KMS-11 (cell line): Measurements from ENCODE around the gene EEF1G.

Experiments used
- H2AFZ ChIP-seq: fragments of 200-600 bp; sonication (generic); 2 replicates; pipeline ENCODE4 v1.6.1; 2016; ENCODE audit warnings: antibody characterized with exemption, mixed run types, low read depth
- H3K27ac ChIP-seq: fragments of 200-600 bp; sonication (generic); 2 replicates; pipeline ENCODE4 v1.6.1; 2016; ENCODE audit warnings: mild to moderate bottlenecking, mixed run types
- H3K27me3 ChIP-seq: fragments of 200-600 bp; sonication (generic); 2 replicates; pipeline ENCODE4 v1.6.1; 2017; ENCODE audit warnings: mild to moderate bottlenecking, low read depth, mixed run types, moderate library complexity; ENCODE audit not compliant: insufficient read depth
- H3K36me3 ChIP-seq: fragments of 200-600 bp; sonication (generic); 2 replicates; pipeline ENCODE4 v1.6.1; 2017; ENCODE audit warnings: mild to moderate bottlenecking, mixed run types; ENCODE audit not compliant: insufficient read depth
- H3K4me1 ChIP-seq: fragments of 200-600 bp; sonication (generic); 2 replicates; pipeline ENCODE4 v1.6.1; 2016; ENCODE audit warnings: mild to moderate bottlenecking, low read depth, mixed run types; ENCODE audit not compliant: poor library complexity, severe bottlenecking
- H3K4me2 ChIP-seq: fragments of 200-600 bp; sonication (generic); 2 replicates; pipeline ENCODE4 v1.7.0; 2016; ENCODE audit warnings: mild to moderate bottlenecking, mixed run types
- H3K4me3 ChIP-seq: fragments of 200-600 bp; sonication (generic); IDR thresholded peaks from 2 replicates; pipeline ENCODE4 v1.6.1; 2017; ENCODE audit warnings: low read depth, low read length, mixed read lengths; ENCODE audit not compliant: insufficient read depth
- H3K79me2 ChIP-seq: fragments of 200-600 bp; sonication (generic); 2 replicates; pipeline ENCODE4 v1.6.1; 2016; ENCODE audit warnings: low read depth, mixed run types; ENCODE audit not compliant: insufficient read depth
- H3K9ac ChIP-seq: fragments of 200-600 bp; sonication (generic); 2 replicates; pipeline ENCODE4 v1.6.1; 2016; ENCODE audit warnings: mild to moderate bottlenecking, mixed run types
- H4K20me1 ChIP-seq: fragments of 200-600 bp; sonication (generic); 2 replicates; pipeline ENCODE4 v1.6.1; 2016; ENCODE audit warnings: mild to moderate bottlenecking, mixed run types; ENCODE audit not compliant: insufficient read depth
- TF ChIP-seq, protein P1 (sequence below): fragments of 200-600 bp; sonication (generic); conservative IDR thresholded peaks from 2 replicates; pipeline ENCODE4 v1.6.1; 2017; ENCODE audit warnings: low read depth, mild to moderate bottlenecking, antibody characterized with exemption, low read length, moderate library complexity, mixed read lengths

EEF1G gene

DNA sequence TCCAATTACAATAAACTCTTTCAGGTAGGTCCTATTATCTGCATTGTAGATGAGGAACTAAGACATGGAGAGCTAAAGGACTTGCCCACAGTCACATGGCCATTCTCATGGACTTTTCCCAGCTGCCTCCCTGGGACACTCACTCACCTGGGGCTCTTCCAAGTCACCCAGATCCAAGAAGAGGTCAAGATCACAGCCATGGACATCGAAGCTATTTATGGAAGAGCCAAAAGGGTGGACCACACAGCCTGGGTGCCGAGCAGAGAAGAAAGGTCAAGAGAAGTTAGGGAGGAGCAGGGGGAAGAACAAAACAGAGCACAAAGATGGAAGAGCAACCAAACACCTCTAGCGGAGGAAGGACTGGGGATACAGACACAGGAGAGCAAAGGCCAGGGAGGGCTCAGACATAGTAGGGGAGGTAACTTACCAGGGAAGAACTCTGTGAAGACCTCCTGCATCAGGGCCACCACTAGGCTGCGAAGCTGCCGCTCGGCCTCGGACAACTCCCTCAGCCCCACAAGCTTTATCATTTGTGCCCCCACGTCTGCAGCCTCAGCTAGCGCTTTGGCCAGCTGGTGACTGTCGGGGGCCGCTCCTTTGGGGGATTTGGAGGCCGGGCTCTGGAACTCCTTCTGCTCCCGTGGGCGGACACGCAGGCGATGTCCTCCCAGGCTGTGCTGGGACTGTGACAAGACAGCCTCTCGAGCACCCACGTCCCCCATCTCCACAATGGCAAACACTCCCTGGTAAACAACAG lies 7.4 kb upstream of the EEF1G start:
- H4K20me1 ChIP-seq: no peaks in the 10 kb centered on the region
- H3K4me3 ChIP-seq: no peak overlapping the region
- no peak overlapping the region for H3K9ac ChIP-seq
- no peak overlapping the region for H3K27ac ChIP-seq
- no peaks in the 10 kb centered on the region for H3K36me3 ChIP-seq
- H3K4me2 ChIP-seq: no peak overlapping the region
- no peaks in the 10 kb centered on the region for H3K4me1 ChIP-seq
- H2AFZ ChIP-seq: no peak overlapping the region
- H3K27me3 ChIP-seq: no peaks in the 10 kb centered on the region
- H3K79me2 ChIP-seq: no peaks in the 10 kb centered on the region
- TF ChIP-seq, protein P1, sequence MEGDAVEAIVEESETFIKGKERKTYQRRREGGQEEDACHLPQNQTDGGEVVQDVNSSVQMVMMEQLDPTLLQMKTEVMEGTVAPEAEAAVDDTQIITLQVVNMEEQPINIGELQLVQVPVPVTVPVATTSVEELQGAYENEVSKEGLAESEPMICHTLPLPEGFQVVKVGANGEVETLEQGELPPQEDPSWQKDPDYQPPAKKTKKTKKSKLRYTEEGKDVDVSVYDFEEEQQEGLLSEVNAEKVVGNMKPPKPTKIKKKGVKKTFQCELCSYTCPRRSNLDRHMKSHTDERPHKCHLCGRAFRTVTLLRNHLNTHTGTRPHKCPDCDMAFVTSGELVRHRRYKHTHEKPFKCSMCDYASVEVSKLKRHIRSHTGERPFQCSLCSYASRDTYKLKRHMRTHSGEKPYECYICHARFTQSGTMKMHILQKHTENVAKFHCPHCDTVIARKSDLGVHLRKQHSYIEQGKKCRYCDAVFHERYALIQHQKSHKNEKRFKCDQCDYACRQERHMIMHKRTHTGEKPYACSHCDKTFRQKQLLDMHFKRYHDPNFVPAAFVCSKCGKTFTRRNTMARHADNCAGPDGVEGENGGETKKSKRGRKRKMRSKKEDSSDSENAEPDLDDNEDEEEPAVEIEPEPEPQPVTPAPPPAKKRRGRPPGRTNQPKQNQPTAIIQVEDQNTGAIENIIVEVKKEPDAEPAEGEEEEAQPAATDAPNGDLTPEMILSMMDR: no peak

DNA sequence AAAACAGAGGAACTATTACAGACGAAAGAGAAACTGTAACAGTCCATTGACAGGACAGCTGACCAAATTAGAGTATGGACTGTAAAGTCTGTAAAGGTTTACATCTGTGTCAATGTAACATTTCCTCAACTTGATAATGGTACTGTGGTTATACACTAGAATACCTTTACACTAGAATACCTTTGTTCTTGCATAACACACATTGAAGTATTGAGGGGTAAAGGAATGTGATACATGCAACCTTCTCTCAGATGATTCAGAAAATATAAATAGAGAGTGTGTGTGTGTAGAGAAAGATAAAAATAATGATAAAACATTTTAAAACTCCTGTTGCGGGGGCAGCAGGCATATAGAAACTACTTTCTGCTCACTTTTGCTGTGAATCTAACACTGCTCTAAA lies 5.6 kb upstream of the EEF1G start:
- peaks cover 6% of the 10 kb centered on the region for H3K4me1 ChIP-seq
- H3K4me2 ChIP-seq: no peak overlapping the region
- no peak overlapping the region for H3K27ac ChIP-seq
- no peak overlapping the region for H2AFZ ChIP-seq
- no peaks in the 10 kb centered on the region for H3K79me2 ChIP-seq
- 0 out of 2 replicates have a peak, but pooled peaks cover 4% of the 10 kb centered on the region for H3K36me3 ChIP-seq
- H3K27me3 ChIP-seq: no peaks in the 10 kb centered on the region
- no peak overlapping the region for H3K4me3 ChIP-seq
- H3K9ac ChIP-seq: no peak overlapping the region
- H4K20me1 ChIP-seq: no peaks in the 10 kb centered on the region
- TF ChIP-seq, protein P1: no peak

DNA sequence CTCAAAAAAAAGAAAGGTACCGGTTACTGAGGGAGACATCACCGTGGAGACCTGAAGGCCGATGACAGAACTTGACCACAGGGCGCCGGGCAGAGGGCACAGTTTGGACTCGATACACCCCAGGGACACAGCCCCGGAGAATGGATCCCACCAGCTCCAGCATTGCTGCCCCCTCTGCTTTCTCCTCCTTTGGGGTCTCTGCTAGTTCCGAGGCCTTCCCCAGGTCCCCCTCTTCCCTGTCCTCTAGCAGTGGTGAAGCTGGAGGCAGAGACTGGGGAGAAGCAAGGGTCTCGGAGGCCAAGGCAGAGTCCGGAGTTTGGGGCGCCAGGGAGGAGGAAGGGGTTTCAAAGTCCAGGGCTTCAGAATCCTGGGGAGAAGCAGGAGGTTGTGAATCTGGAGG lies 4.8 kb upstream of the EEF1G start:
- H2AFZ ChIP-seq: no peak overlapping the region
- H3K27me3 ChIP-seq: no peaks in the 10 kb centered on the region
- H3K27ac ChIP-seq: no peak overlapping the region
- H3K9ac ChIP-seq: no peak overlapping the region
- 0 out of 2 replicates have a peak, but pooled peaks cover 4% of the 10 kb centered on the region for H3K36me3 ChIP-seq
- no peak overlapping the region for H3K4me3 ChIP-seq
- peaks cover 1% of the 10 kb centered on the region; the same call in 1 of the 2 replicates for H3K79me2 ChIP-seq
- H4K20me1 ChIP-seq: no peaks in the 10 kb centered on the region
- no peak overlapping the region for H3K4me2 ChIP-seq
- TF ChIP-seq, protein P1: no peak
- H3K4me1 ChIP-seq: peaks cover 7% of the 10 kb centered on the region

DNA sequence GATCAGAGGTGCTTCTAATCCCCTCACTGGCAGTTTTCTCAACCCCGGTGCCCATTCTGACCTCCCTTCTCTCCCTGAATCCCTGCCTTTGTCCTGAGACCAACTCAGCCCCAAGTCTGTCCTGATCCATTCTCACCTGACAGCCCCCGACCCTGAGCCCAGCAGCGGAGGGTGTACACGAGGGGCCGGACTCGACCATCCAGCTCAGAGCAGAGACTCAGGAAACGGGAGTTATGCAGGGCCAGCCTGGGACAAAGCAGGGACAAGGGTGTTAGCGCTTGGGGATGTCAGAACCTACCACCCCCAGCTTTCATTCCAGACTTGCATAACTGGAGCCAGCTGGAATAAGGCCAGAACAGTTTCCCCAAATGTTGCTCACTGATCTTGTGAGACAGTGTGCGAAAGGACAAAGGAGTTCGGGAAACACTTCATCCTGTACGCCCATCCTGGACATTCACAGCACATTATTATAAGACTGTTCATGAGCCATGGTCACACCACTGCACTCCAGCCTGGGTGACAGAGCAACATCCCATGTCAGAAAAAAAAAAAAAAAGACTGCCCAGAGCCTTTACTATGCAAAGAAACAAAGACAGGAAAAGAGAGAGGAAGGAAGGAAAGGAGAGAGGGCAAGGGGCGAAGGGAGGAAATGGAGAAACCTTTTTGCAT lies 3.5 kb upstream of the EEF1G start:
- Histone ChIP-seq H3K4me1 (peaks cover 13% of the 10 kb centered on the region), H3K79me2 (peaks cover 15% of the 10 kb centered on the region), H3K4me3 (no peak overlapping the region), H3K36me3 (peaks cover 4% of the 10 kb centered on the region; the same call in 1 of the 2 replicates), H3K27me3 (no peaks in the 10 kb centered on the region), H3K27ac (no peak overlapping the region), H3K4me2 (no peak overlapping the region), H4K20me1 (no peaks in the 10 kb centered on the region), H3K9ac (no peak overlapping the region), H2AFZ (no peak overlapping the region)
- TF ChIP-seq, protein P1: no peak
